Endothelial cell of umbilical vein (primary cell): ENCODE measurements around the gene MST1. TPM values are rescaled to one million over a fixed set of nuclear protein-coding genes. Genes with fewer than 3 reads are reported as not detected.

Experiments used
- BruUV-seq: library from RNA; stranded (reverse); fragments of 400-500 nt; replicated peaks from 2 replicates; lab custom pipeline; 2021; lab: Mats Ljungman, UMichigan
- CTCF ChIA-PET: fragments of 300-600, 350-600 bp; sonication (Branson Sonifier 250); formaldehyde crosslinking; loops from one replicate; lab custom pipeline; 2021; ENCODE audit warnings: antibody characterized with exemption, inconsistent platforms; lab: Charles Lee
- POLR2A ChIA-PET: fragments of 300-600, 350-600 bp; sonication (Branson Sonifier 250); formaldehyde crosslinking; loops from one replicate; lab custom pipeline; 2021; ENCODE audit warnings: antibody characterized with exemption, inconsistent platforms; lab: Charles Lee
- DNase-seq: peaks from one replicate; pipeline ENCODE4 v3.0.0-alpha.2; 2011; ENCODE audit warnings: low read depth, low spot score
- FAIRE-seq: peaks from 2 replicates; lab custom pipeline; 2011; peaks lifted over from hg19 to GRCh38; lab: Jason Lieb, UNC
- H2AFZ ChIP-seq: 2 replicates; pipeline ENCODE4 v1.6.0; 2012; ENCODE audit warnings: low read depth, low read length, control low read depth, inconsistent platforms
- H3K27ac ChIP-seq: 2 replicates; pipeline ENCODE4 v1.5.1; 2011; ENCODE audit warnings: low read depth, mild to moderate bottlenecking, control low read depth, low read length, moderate library complexity; ENCODE audit not compliant: insufficient read depth
- H3K27me3 ChIP-seq, 2 experiments: 2 replicates each; pipeline versions ENCODE4 v1.6.0 to v1.6.1; 2011; ENCODE audit warnings: low read length in 2 of 2, mixed read lengths in 1 of 2; ENCODE audit not compliant: control insufficient read depth in 2 of 2, insufficient read depth in 2 of 2
- H3K36me3 ChIP-seq, 2 experiments: 2 replicates in 1 of 2; 3 replicates in 1 of 2; pipeline ENCODE4 v1.5.1; 2011; ENCODE audit warnings: low read length in 2 of 2, mild to moderate bottlenecking in 1 of 2, moderate library complexity in 1 of 2; ENCODE audit not compliant: control insufficient read depth in 2 of 2, insufficient read depth in 2 of 2; ENCODE audit errors: extremely low read depth in 1 of 2
- H3K4me1 ChIP-seq: 3 replicates; pipeline ENCODE4 v1.5.1; 2011; ENCODE audit warnings: mild to moderate bottlenecking, low read length; ENCODE audit not compliant: control insufficient read depth, insufficient read depth; ENCODE audit errors: extremely low read depth
- H3K4me2 ChIP-seq: 2 replicates; pipeline ENCODE4 v1.6.1; 2011; ENCODE audit warnings: low read length, control low read depth, mixed read lengths; ENCODE audit not compliant: insufficient read depth
- H3K4me3 ChIP-seq, 3 experiments: fragments of 200-600 bp in 1 of 3; sonication (generic), shearing (Covaris generic) in 1 of 3; replicated peaks in 1 of 3; 2 replicates each; pipeline ENCODE4 v1.5.1; 2011 to 2016; ENCODE audit warnings: control low read depth in 3 of 3, low read length in 3 of 3, mild to moderate bottlenecking in 2 of 3, inconsistent platforms in 1 of 3, low read depth in 1 of 3, moderate library complexity in 1 of 3; ENCODE audit not compliant: insufficient read depth in 1 of 3
- H3K79me2 ChIP-seq: 2 replicates; pipeline ENCODE4 v1.6.0; 2012; ENCODE audit warnings: low read length, inconsistent platforms; ENCODE audit not compliant: control insufficient read depth, insufficient read depth
- H3K9ac ChIP-seq: replicated peaks from 2 replicates; pipeline ENCODE3; 2011; ENCODE audit warnings: low read length, control low read depth; ENCODE audit not compliant: insufficient read depth; ENCODE audit errors: extremely low read depth
- H3K9me1 ChIP-seq: replicated peaks from 3 replicates; pipeline ENCODE4 v1.6.0; 2011; ENCODE audit warnings: mild to moderate bottlenecking, low read length; ENCODE audit not compliant: control insufficient read depth, insufficient read depth; ENCODE audit errors: extremely low read depth
- H3K9me3 ChIP-seq: replicated peaks from 2 replicates; pipeline ENCODE4 v1.5.1; 2012; ENCODE audit warnings: low read length, inconsistent platforms; ENCODE audit not compliant: control insufficient read depth, insufficient read depth
- H4K20me1 ChIP-seq: replicated peaks from 2 replicates; pipeline ENCODE3; 2011; ENCODE audit warnings: mild to moderate bottlenecking, low read length; ENCODE audit not compliant: control insufficient read depth, insufficient read depth; ENCODE audit errors: extremely low read depth
- FOS ChIP-seq: IDR thresholded peaks from 2 replicates; pipeline ENCODE4 v1.6.1; 2011; ENCODE audit warnings: mild to moderate bottlenecking, low read length, moderate library complexity, borderline replicate concordance; ENCODE audit not compliant: insufficient read depth
- GATA2 ChIP-seq: IDR thresholded peaks from 2 replicates; pipeline ENCODE4 v1.7.0; 2011; ENCODE audit warnings: low read depth, mild to moderate bottlenecking, moderate library complexity, mixed read lengths, low read length; ENCODE audit not compliant: insufficient read length, insufficient read depth
- POLR2A ChIP-seq: IDR thresholded peaks from 2 replicates; pipeline ENCODE4 v1.6.1; 2012; ENCODE audit warnings: low read depth, mild to moderate bottlenecking, control low read depth, low read length
- dilution Hi-C: fragments of 300-500 bp; cut with MboI; formaldehyde crosslinking; loops from one replicate; pipeline ENCODE4 v1.15.0; 2019; ENCODE audit warnings: low sequenced_read_pairs; ENCODE audit not compliant: extremely low pct_ligation_motif_present
- intact Hi-C: fragments of 100-400 bp; cut with micrococcal nuclease; formaldehyde crosslinking; loops from one replicate; pipeline ENCODE4 v1.10.0; 2022
- polyA plus RNA-seq, 4 experiments: library from polyadenylated mRNA; depleted of rRNA in 3 of 4; stranded (reverse) in 3 of 4; unstranded in 1 of 4; fragments of >200 nt; gene quantifications; 2 replicates each; pipeline versions ENCODE4 v1.2.1 to v1.2.3, GENCODE V29; 2011 to 2012; ENCODE audit warnings: missing spikeins in 1 of 4
- total RNA-seq: library from RNA; stranded (reverse); gene quantifications from 2 replicates; pipeline ENCODE4 v1.2.3, GENCODE V29; 2021

MST1 gene
- total and polyA plus RNA-seq, 2 donors (not counting 3 experiments of a cell fraction or from before 2014, with no cell fraction given), result 6.1 to 17.5 TPM

- TF ChIP-seq GATA2 (no peak), POLR2A (no peak)
- no TSS peak for BruUV-seq
- H4K20me1 ChIP-seq, result no peaks in the 10 kb centered on the region
- no peak for FAIRE-seq
- intact Hi-C loops, result no loop called here
- H3K27ac ChIP-seq, result no peak overlapping the region
- no peak overlapping the region for H3K4me2 ChIP-seq
- H3K4me3 ChIP-seq, result no peak overlapping the region
- H3K9me3 ChIP-seq, result no peaks in the 10 kb centered on the region
- no peaks in the 10 kb centered on the region for H3K79me2 ChIP-seq
- H3K9ac ChIP-seq, result no peak overlapping the region
- ChIA-PET POLR2A (no interaction called here), CTCF (interaction anchor here (2.7 kb wide), 1 partner anchor 117 kb away, joined by 11 read pairs; no protein-coding TSS in a partner anchor)
- no peaks in the 10 kb centered on the region for H3K36me3 ChIP-seq
- H3K27me3 ChIP-seq, result no peaks in the 10 kb centered on the region
- dilution Hi-C loops, result no loop called here
- H3K9me1 ChIP-seq, result no peaks in the 10 kb centered on the region
- DNase-seq, result no peak
- H2AFZ ChIP-seq, result no peak overlapping the region
- no peaks in the 10 kb centered on the region for H3K4me1 ChIP-seq
These were observed 32.6 kb downstream of the MST1 start for GRCh38 chr3:49656541-49657112.

GRCh38 chr3:49655731-49656285, 33.5 kb downstream of the MST1 start:
- Histone ChIP-seq H3K9me3 (no peaks in the 10 kb centered on the region), H3K27me3 (no peaks in the 10 kb centered on the region), H3K4me1 (no peaks in the 10 kb centered on the region), H3K27ac (no peak overlapping the region), H3K9ac (no peak overlapping the region), H2AFZ (no peak overlapping the region), H3K4me3 (no peak overlapping the region), H3K36me3 (no peaks in the 10 kb centered on the region), H3K79me2 (no peaks in the 10 kb centered on the region), H3K4me2 (no peak overlapping the region), H3K9me1 (no peaks in the 10 kb centered on the region), H4K20me1 (no peaks in the 10 kb centered on the region)
- dilution Hi-C loops (no loop called here), intact Hi-C loops (no loop called here)
- DNase-seq (no peak), FAIRE-seq (no peak)
- ChIA-PET POLR2A (no interaction called here), CTCF (interaction anchor here (0.9 to 2.7 kb wide), 2 partner anchors 15 to 116 kb away, joined by 4 to 11 read pairs; no protein-coding TSS in a partner anchor)
- no peak for TF ChIP-seq FOS
- no TSS peak for BruUV-seq
